HEK293T (cell line): ENCODE data around the gene DARS1.

Source experiments
- ARNT ChIP-seq: fragments of 450-650 bp; IDR thresholded peaks from 2 replicates; pipeline ENCODE4 v1.6.1; 2017; ENCODE audit warnings: mild to moderate bottlenecking
- BHLHE40 ChIP-seq: fragments of 450-650 bp; IDR thresholded peaks from 2 replicates; pipeline ENCODE4 v1.6.1; 2016; ENCODE audit warnings: mild to moderate bottlenecking, moderate library complexity, borderline replicate concordance
- FOXK2 ChIP-seq: fragments of 450-650 bp; IDR thresholded peaks from 2 replicates; pipeline ENCODE4 v1.6.1; 2016; ENCODE audit warnings: mild to moderate bottlenecking
- FOXM1 ChIP-seq: fragments of 450-650 bp; IDR thresholded peaks from 2 replicates; pipeline ENCODE4 v1.6.1; 2017; ENCODE audit warnings: mild to moderate bottlenecking, borderline replicate concordance
- L3MBTL2 ChIP-seq: fragments of 450-650 bp; conservative IDR thresholded peaks from 2 replicates; pipeline ENCODE4 v1.6.1; 2016; ENCODE audit warnings: mild to moderate bottlenecking
- TARDBP ChIP-seq: fragments of 450-650 bp; IDR thresholded peaks from 2 replicates; pipeline ENCODE4 v1.6.1; 2016

DNA sequence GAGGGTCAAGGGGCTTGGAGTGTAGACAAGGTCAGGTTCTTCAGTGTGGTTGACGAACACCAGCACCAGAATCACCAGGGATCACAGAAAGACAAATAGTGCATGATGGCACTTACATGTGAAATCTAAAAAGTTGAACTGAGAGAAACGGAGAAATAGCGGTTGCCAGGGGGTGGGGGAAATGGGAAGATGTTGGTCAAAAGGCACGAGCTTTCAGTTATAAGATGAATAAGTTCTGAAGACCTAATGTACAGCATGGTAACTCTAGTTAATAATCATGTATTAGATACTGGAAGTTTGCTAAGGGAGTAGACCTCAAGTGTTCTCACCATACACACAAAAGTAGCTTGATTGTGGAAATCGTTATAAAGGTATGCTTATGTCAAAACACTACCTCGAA lies 43.7 kb upstream of the DARS1 start:
- TF ChIP-seq TARDBP (no peak), BHLHE40 (no peak), ARNT (no peak), FOXM1 (no peak), L3MBTL2 (no peak), FOXK2 (no peak)
